Measurements from ENCODE around the gene USP35.

GRCh38 chr11:78189851-78190250 lies 1.1 kb downstream of the USP35 start:
- TF ChIP-seq CTCF (conservative IDR thresholded peaks at IDR 0.05; ENCODE audit: low read depth, low read length) (no peak), EZH2phosphoT487 (IDR thresholded peaks at IDR 0.05; ENCODE audit: borderline replicate concordance, low read length) (no peak), EZH2 (IDR thresholded peaks at IDR 0.05; ENCODE audit: low read length, unreplicated experiment) (no peak)
